Measurements from ENCODE around the gene LIN52. TPM values are rescaled to one million over a fixed set of nuclear protein-coding genes. Genes with fewer than 3 reads are reported as not detected.

The LIN52 gene
- total and polyA plus RNA-seq, 2 donors (not counting 3 experiments of a cell fraction or from before 2014, with no cell fraction given), result 6.6 to 9.7 TPM

GRCh38 chr14:74135426-74135825 is 50.7 kb downstream of the LIN52 start:
- Histone ChIP-seq H2AFZ (ENCODE audit: low read depth, low read length) (no peak overlapping the region), H3K9me3 (replicated peaks; ENCODE audit: control insufficient read depth, insufficient read depth, low read length) (no peaks in the 10 kb centered on the region), H4K20me1 (replicated peaks; ENCODE audit: control insufficient read depth, extremely low read depth, insufficient read depth, low read length) (no peaks in the 10 kb centered on the region), H3K9me1 (replicated peaks; ENCODE audit: control insufficient read depth, extremely low read depth, insufficient read depth, low read length) (no peaks in the 10 kb centered on the region), H3K4me1 (ENCODE audit: control insufficient read depth, extremely low read depth, insufficient read depth, low read length) (peaks cover 5% of the 10 kb centered on the region), H3K4me2 (ENCODE audit: insufficient read depth, low read length) (no peak overlapping the region), H3K79me2 (ENCODE audit: control insufficient read depth, insufficient read depth, low read length) (no peaks in the 10 kb centered on the region), H3K27ac (ENCODE audit: insufficient read depth, low read depth, low read length) (no peak overlapping the region), H3K36me3 (ENCODE audit: control insufficient read depth in 2 of 2, extremely low read depth in 1 of 2, insufficient read depth in 2 of 2, low read length in 2 of 2) (no peaks in the 10 kb centered on the region), H3K27me3 (ENCODE audit: control insufficient read depth in 2 of 2, insufficient read depth in 2 of 2, low read length in 2 of 2) (no peaks in the 10 kb centered on the region), H3K9ac (replicated peaks; ENCODE audit: extremely low read depth, insufficient read depth, low read length) (no peak overlapping the region), H3K4me3 (replicated peaks in 1 of 3; ENCODE audit: insufficient read depth in 1 of 3, low read depth in 1 of 3, low read length in 3 of 3) (no peak overlapping the region)
- no TSS peak for BruUV-seq (replicated peaks)
- FAIRE-seq, result no peak
- dilution Hi-C loops (cut with MboI; ENCODE audit: extremely low pct_ligation_motif_present, low sequenced_read_pairs) (no loop called here), intact Hi-C loops (cut with micrococcal nuclease) (no loop called here)
- no peak for TF ChIP-seq GATA2 (IDR thresholded peaks at IDR 0.05; ENCODE audit: insufficient read depth, insufficient read length, low read depth, low read length)
- no peak for TF ChIP-seq POLR2A (IDR thresholded peaks at IDR 0.05; ENCODE audit: low read depth, low read length)
- TF ChIP-seq MAX (IDR thresholded peaks at IDR 0.05; ENCODE audit: insufficient read depth, insufficient read length), result no peak
- no peak for TF ChIP-seq FOS (IDR thresholded peaks at IDR 0.05; ENCODE audit: borderline replicate concordance, insufficient read depth, low read length)
- no peak for TF ChIP-seq EZH2 (IDR thresholded peaks at IDR 0.05; ENCODE audit: borderline replicate concordance, low read depth, low read length, severe bottlenecking)
- TF ChIP-seq JUN (IDR thresholded peaks at IDR 0.05; ENCODE audit: borderline replicate concordance, insufficient read depth, insufficient read length, low read depth), result no peak
- no peak for TF ChIP-seq MYC (IDR thresholded peaks at IDR 0.05; ENCODE audit: low read depth, low read length)
- TF ChIP-seq POLR2AphosphoS5 (IDR thresholded peaks at IDR 0.05; ENCODE audit: insufficient read depth, low read depth, low read length), result no peak
- TF ChIP-seq CTCF (IDR thresholded peaks at IDR 0.05; ENCODE audit: extremely low read depth in 1 of 2, insufficient read depth in 1 of 2, low read depth in 1 of 2, low read length in 2 of 2), result no peak
- no peak for DNase-seq (ENCODE audit: low read depth, low spot score)
- CTCF ChIA-PET, result no interaction called here
- POLR2A ChIA-PET, result no interaction called here

Data from endothelial cell of umbilical vein (primary cell).